HepG2 (cell line): ENCODE results near the gene CTSW. TPM values are rescaled to one million over a fixed set of nuclear protein-coding genes. Genes with fewer than 3 reads are reported as not detected.
A peak's percentile ranks its signal among the peaks of the same experiment; 100 is the strongest.

Source experiments
- FOXM1 ChIP-seq: sonication (generic); formaldehyde crosslinking; IDR thresholded peaks from 2 replicates; pipeline ENCODE4 v1.5.0; 2020; ENCODE audit warnings: missing genetic modification reagents
- HOXA3 ChIP-seq: sonication (generic); formaldehyde crosslinking; IDR thresholded peaks from 2 replicates; pipeline ENCODE4 v1.5.0; 2020; ENCODE audit warnings: missing genetic modification reagents
- KLF12 ChIP-seq: sonication (generic); formaldehyde crosslinking; IDR thresholded peaks from 2 replicates; pipeline ENCODE4 v1.4.0; 2020; ENCODE audit warnings: missing genetic modification reagents, borderline replicate concordance
- MTF1 ChIP-seq: sonication (generic); formaldehyde crosslinking; IDR thresholded peaks from 2 replicates; pipeline ENCODE4 v1.5.0; 2020; ENCODE audit warnings: missing genetic modification reagents
- NR2C2 ChIP-seq: sonication (generic); formaldehyde crosslinking; IDR thresholded peaks from 2 replicates; pipeline ENCODE4 v1.4.0; 2020; ENCODE audit warnings: missing genetic modification reagents, mild to moderate bottlenecking, moderate library complexity, borderline replicate concordance
- NR2F2 ChIP-seq: IDR thresholded peaks from 2 replicates; pipeline ENCODE4 v1.6.1; 2012; ENCODE audit warnings: low read depth, inconsistent platforms, borderline replicate concordance
- PHF21A ChIP-seq: sonication (generic); formaldehyde crosslinking; IDR thresholded peaks from 2 replicates; pipeline ENCODE4 v1.5.0; 2020; ENCODE audit warnings: mild to moderate bottlenecking, missing genetic modification reagents
- PLSCR1 ChIP-seq: sonication (generic); formaldehyde crosslinking; IDR thresholded peaks from 2 replicates; pipeline ENCODE4 v1.5.0; 2020; ENCODE audit warnings: missing genetic modification reagents, mild to moderate bottlenecking, borderline replicate concordance
- RFX5 ChIP-seq: IDR thresholded peaks from 2 replicates; pipeline ENCODE4 v1.6.1; 2011; ENCODE audit warnings: low read depth, low read length, improper control_type of control experiment
- SKIL ChIP-seq: sonication (generic); formaldehyde crosslinking; IDR thresholded peaks from 2 replicates; pipeline ENCODE4 v1.8.0; 2022; ENCODE audit warnings: missing genetic modification reagents, mild to moderate bottlenecking, moderate library complexity, borderline replicate concordance
- SOX13 ChIP-seq, 3 experiments: fragments of 450-650 bp in 1 of 3; sonication (generic) in 1 of 3; formaldehyde crosslinking in 1 of 3; IDR thresholded peaks in 2 of 3; conservative IDR thresholded peaks in 1 of 3; 2 replicates each; pipeline versions ENCODE4 v1.5.0 to v1.6.1; 2016 to 2020; ENCODE audit warnings: antibody characterized with exemption in 1 of 3, mild to moderate bottlenecking in 1 of 3, missing compliant biosample characterization in 1 of 3, missing genetic modification reagents in 1 of 3, moderate library complexity in 1 of 3
- SPEN ChIP-seq: sonication (generic); formaldehyde crosslinking; IDR thresholded peaks from 2 replicates; pipeline ENCODE4 v1.5.1; 2020; ENCODE audit warnings: low read depth, mild to moderate bottlenecking, missing genetic modification reagents
- TAF1 ChIP-seq: sonication (generic); formaldehyde crosslinking; IDR thresholded peaks from 2 replicates; pipeline ENCODE4 v1.4.0; 2020; ENCODE audit warnings: missing genetic modification reagents
- XRCC5 ChIP-seq: fragments of 200-400 bp; formaldehyde crosslinking; optimal IDR thresholded peaks from 2 replicates; pipeline ENCODE3; 2017; ENCODE audit warnings: mild to moderate bottlenecking, low read length
- YEATS4 ChIP-seq: sonication (generic); formaldehyde crosslinking; IDR thresholded peaks from 2 replicates; pipeline ENCODE4 v1.4.0; 2020; ENCODE audit warnings: missing genetic modification reagents, borderline replicate concordance
- ZNF274 ChIP-seq: sonication (generic); formaldehyde crosslinking; IDR thresholded peaks from 2 replicates; pipeline ENCODE4 v1.5.1; 2020; ENCODE audit warnings: mild to moderate bottlenecking, missing genetic modification reagents
- ZNF317 ChIP-seq: sonication (generic); formaldehyde crosslinking; IDR thresholded peaks from 2 replicates; pipeline ENCODE4 v1.5.0; 2020; ENCODE audit warnings: mild to moderate bottlenecking, missing genetic modification reagents
- ZNF350 ChIP-seq: sonication (generic); formaldehyde crosslinking; IDR thresholded peaks from 2 replicates; pipeline ENCODE4 v1.4.0; 2020; ENCODE audit warnings: mild to moderate bottlenecking, low read depth, missing genetic modification reagents, borderline replicate concordance
- ZNF382 ChIP-seq: sonication (generic); formaldehyde crosslinking; IDR thresholded peaks from 2 replicates; pipeline ENCODE4 v1.5.0; 2020; ENCODE audit warnings: missing genetic modification reagents, mild to moderate bottlenecking, borderline replicate concordance
- ZNF432 ChIP-seq: sonication (generic); formaldehyde crosslinking; IDR thresholded peaks from 2 replicates; pipeline ENCODE4 v1.5.0; 2020; ENCODE audit warnings: missing genetic modification reagents, mild to moderate bottlenecking, borderline replicate concordance
- ZNF510 ChIP-seq: sonication (generic); formaldehyde crosslinking; IDR thresholded peaks from 2 replicates; pipeline ENCODE4 v1.4.0; 2020; ENCODE audit warnings: low read depth, mild to moderate bottlenecking, missing genetic modification reagents
- ZNF83 ChIP-seq: sonication (generic); formaldehyde crosslinking; IDR thresholded peaks from 2 replicates; pipeline ENCODE4 v1.4.0; 2020; ENCODE audit warnings: missing genetic modification reagents, mild to moderate bottlenecking, borderline replicate concordance
- polyA plus RNA-seq, 8 experiments: library from polyadenylated mRNA; depleted of rRNA in 3 of 8; stranded (reverse) in 7 of 8; unstranded in 1 of 8; fragments of >200 nt; fragmentation: Illumina TruSeq in 4 of 8; extraction: Trizol in 4 of 8; gene quantifications; 2 replicates each; pipeline versions ENCODE4 v1.2.1 to v1.2.3, GENCODE V29; 2011 to 2016; ENCODE audit warnings: low read depth in 4 of 8, missing spikeins in 1 of 8, mixed read lengths in 1 of 8; ENCODE audit not compliant: insufficient read depth in 1 of 8
- total RNA-seq, 5 experiments: library from RNA; depleted of rRNA; stranded (reverse); fragments of >200 nt; fragmentation: Illumina TruSeq; extraction: Trizol; gene quantifications; 2 replicates each; pipeline ENCODE4 v1.2.3, GENCODE V29; 2016; ENCODE audit warnings: low read depth in 1 of 5
- TF ChIP-seq, protein P1 (sequence below): sonication (generic); IDR thresholded peaks from 2 replicates; pipeline ENCODE4 v1.6.1; 2016; ENCODE audit warnings: low read depth, borderline replicate concordance
- TF ChIP-seq, protein P2 (sequence below): sonication (generic); formaldehyde crosslinking; IDR thresholded peaks from 2 replicates; pipeline ENCODE4 v1.5.0; 2020; ENCODE audit warnings: missing genetic modification reagents, mild to moderate bottlenecking, borderline replicate concordance
- TF ChIP-seq, protein P3 (sequence below): sonication (generic); formaldehyde crosslinking; conservative IDR thresholded peaks from 2 replicates; pipeline ENCODE4 v1.8.0; 2022; ENCODE audit warnings: low read depth, missing genetic modification reagents

The CTSW gene
- total and polyA plus RNA-seq, 2 of the 13 experiments (the other 11 are each of a cell fraction or from before 2014, with no cell fraction given) = 0.09 TPM; not detected in 1

DNA sequence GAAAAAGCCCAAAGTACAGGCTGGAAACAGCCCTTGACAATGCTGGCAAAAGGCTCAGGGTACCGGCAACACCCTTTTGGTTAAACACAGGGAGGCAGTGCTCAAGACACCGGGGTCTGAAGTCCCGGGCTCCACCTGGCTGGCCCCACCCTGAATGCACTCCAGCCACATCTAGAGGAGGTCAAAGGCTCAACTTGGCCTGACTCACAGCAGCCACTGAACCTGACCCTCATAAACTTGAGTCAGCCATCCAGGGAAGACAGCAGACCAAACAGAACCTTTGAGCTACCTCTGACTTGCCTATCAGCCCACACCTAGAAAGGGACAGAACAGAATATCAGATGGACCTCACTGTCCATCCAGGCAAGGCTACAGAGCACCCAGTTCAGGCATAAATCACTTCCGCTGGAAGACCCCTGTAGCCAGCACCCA lies 25.5 kb upstream of the CTSW start (continued):
- TF ChIP-seq SKIL (CRISPR knock-in tag) = peak; percentile 94
- TF ChIP-seq TAF1 = no peak
- TF ChIP-seq NR2C2 = peak; percentile 50; the same call in 1 of the 2 replicates
- no peak for TF ChIP-seq SOX13 (IDR thresholded peaks at IDR 0.05)
- TF ChIP-seq SOX13 (CRISPR knock-in tag; conservative IDR thresholded peaks at IDR 0.05 in 1 of 2, IDR thresholded peaks at IDR 0.05 in 1 of 2) = 0 out of 4 replicates have a peak, but pooled peaks of 1 of the 2 experiments have one; percentile 7
- no peak for TF ChIP-seq PLSCR1 (CRISPR knock-in tag)
- 0 out of 2 replicates have a peak, but pooled peaks have one; percentile 46 for TF ChIP-seq KLF12 (CRISPR knock-in tag)
- no peak for TF ChIP-seq FOXM1
- 0 out of 2 replicates have a peak, but pooled peaks have one; percentile 37 for TF ChIP-seq MTF1 (CRISPR knock-in tag)
- peak; percentile 45; the same call in 1 of the 2 replicates for TF ChIP-seq YEATS4 (CRISPR knock-in tag)
- TF ChIP-seq ZNF350 (CRISPR knock-in tag) = no peak
- TF ChIP-seq, protein P1, sequence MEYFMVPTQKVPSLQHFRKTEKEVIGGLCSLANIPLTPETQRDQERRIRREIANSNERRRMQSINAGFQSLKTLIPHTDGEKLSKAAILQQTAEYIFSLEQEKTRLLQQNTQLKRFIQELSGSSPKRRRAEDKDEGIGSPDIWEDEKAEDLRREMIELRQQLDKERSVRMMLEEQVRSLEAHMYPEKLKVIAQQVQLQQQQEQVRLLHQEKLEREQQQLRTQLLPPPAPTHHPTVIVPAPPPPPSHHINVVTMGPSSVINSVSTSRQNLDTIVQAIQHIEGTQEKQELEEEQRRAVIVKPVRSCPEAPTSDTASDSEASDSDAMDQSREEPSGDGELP = peak; percentile 32; the same call in 1 of the 2 replicates
- peak; percentile 61; the same call in 1 of the 2 replicates for TF ChIP-seq HOXA3
- no peak for TF ChIP-seq ZNF83 (CRISPR knock-in tag)
- no peak for TF ChIP-seq ZNF510
- TF ChIP-seq SPEN (CRISPR knock-in tag) = peak; percentile 42; the same call in 1 of the 2 replicates
- no peak for TF ChIP-seq ZNF274 (CRISPR knock-in tag)
- peak; percentile 69 for TF ChIP-seq NR2F2
- no peak for TF ChIP-seq ZNF382 (CRISPR knock-in tag)
- TF ChIP-seq ZNF432 (CRISPR knock-in tag) = no peak
- no peak for TF ChIP-seq RFX5
- peak; percentile 53 for TF ChIP-seq XRCC5
- TF ChIP-seq, protein P2, sequence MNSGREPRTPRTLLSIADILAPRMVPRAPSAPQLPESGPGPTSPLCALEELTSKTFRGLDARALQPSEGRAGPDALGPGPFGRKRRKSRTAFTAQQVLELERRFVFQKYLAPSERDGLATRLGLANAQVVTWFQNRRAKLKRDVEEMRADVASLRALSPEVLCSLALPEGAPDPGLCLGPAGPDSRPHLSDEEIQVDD (CRISPR knock-in tag) = no peak
- TF ChIP-seq, protein P3, sequence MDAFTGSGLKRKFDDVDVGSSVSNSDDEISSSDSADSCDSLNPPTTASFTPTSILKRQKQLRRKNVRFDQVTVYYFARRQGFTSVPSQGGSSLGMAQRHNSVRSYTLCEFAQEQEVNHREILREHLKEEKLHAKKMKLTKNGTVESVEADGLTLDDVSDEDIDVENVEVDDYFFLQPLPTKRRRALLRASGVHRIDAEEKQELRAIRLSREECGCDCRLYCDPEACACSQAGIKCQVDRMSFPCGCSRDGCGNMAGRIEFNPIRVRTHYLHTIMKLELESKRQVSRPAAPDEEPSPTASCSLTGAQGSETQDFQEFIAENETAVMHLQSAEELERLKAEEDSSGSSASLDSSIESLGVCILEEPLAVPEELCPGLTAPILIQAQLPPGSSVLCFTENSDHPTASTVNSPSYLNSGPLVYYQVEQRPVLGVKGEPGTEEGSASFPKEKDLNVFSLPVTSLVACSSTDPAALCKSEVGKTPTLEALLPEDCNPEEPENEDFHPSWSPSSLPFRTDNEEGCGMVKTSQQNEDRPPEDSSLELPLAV (CRISPR knock-in tag) = no peak
- no peak for TF ChIP-seq ZNF317 (CRISPR knock-in tag)
- TF ChIP-seq PHF21A (CRISPR knock-in tag) = 0 out of 2 replicates have a peak, but pooled peaks have one; percentile 38
